Neural cell (in vitro differentiated cells): Measurements from ENCODE around the gene MYO18B.

ENCODE experiments used
- CTCF ChIP-seq: fragments of 450-650 bp; IDR thresholded peaks from 2 replicates; pipeline ENCODE4 v1.5.1; 2014; ENCODE audit warnings: antibody characterized with exemption, mild to moderate bottlenecking, moderate library complexity; ENCODE audit not compliant: poor library complexity, severe bottlenecking
- EP300 ChIP-seq: fragments of 450-650 bp; conservative IDR thresholded peaks from 2 replicates; pipeline ENCODE4 v1.6.1; 2014; ENCODE audit warnings: antibody characterized with exemption, mild to moderate bottlenecking, moderate library complexity; ENCODE audit not compliant: poor library complexity, severe bottlenecking
- MXI1 ChIP-seq: fragments of 450-650 bp; conservative IDR thresholded peaks from 2 replicates; pipeline ENCODE4 v1.6.1; 2014; ENCODE audit warnings: antibody characterized with exemption, mild to moderate bottlenecking; ENCODE audit not compliant: poor library complexity, severe bottlenecking
- POLR2AphosphoS5 ChIP-seq: IDR thresholded peaks from 2 replicates; pipeline ENCODE4 v1.6.1; 2012
- TAF1 ChIP-seq: IDR thresholded peaks from 2 replicates; pipeline ENCODE4 v1.6.1; 2012; ENCODE audit warnings: low read depth

GRCh38 chr22:25896592-25896991 is 154.6 kb downstream of the MYO18B start:
- TF ChIP-seq CTCF (no peak), POLR2AphosphoS5 (no peak), TAF1 (no peak), MXI1 (no peak), EP300 (no peak)
